ENCODE measurements around the gene NR4A2. TPM values are rescaled to one million over a fixed set of nuclear protein-coding genes. Genes with fewer than 3 reads are reported as not detected.

NR4A2 gene
- total RNA-seq, 3 donors from 2014 or later = 2.9 to 10.4 (median 3.0) TPM

- ATAC-seq = no peak
- intact Hi-C loops (cut with DNase I, micrococcal nuclease) = no loop called here
Measured at GRCh38 chr2:156322686-156323231, 9.8 kb downstream of the NR4A2 start.

GRCh38 chr2:156322051-156322685 is 10.4 kb downstream of the NR4A2 start:
- Histone ChIP-seq H3K36me3 (ENCODE audit: low read depth) (no peaks in the 10 kb centered on the region), H3K4me1 (ENCODE audit: low read depth) (peaks cover 11% of the 10 kb centered on the region), H3K9me3 (no peaks in the 10 kb centered on the region), H3K4me3 (no peak overlapping the region)
- intact Hi-C loops (cut with DNase I, micrococcal nuclease) = no loop called here
- no peak for TF ChIP-seq CTCF (IDR thresholded peaks at IDR 0.05)
- DNase-seq (peak in 2 of 3 donors; percentile 56 to 60), ATAC-seq (peak; percentile 60)

More at GRCh38 chr2:156322686-156323231, 9.8 kb downstream of the NR4A2 start:
- H3K9me3 ChIP-seq = no peaks in the 10 kb centered on the region
- peaks cover 11% of the 10 kb centered on the region for H3K4me1 ChIP-seq (ENCODE audit: low read depth)
- H3K36me3 ChIP-seq (ENCODE audit: low read depth) = no peaks in the 10 kb centered on the region
- no peak for TF ChIP-seq CTCF (IDR thresholded peaks at IDR 0.05)
- H3K4me3 ChIP-seq = no peak overlapping the region
- peak in 1 of 3 donors; percentile 41 for DNase-seq

GRCh38 chr2:156321243-156321904 is 11.1 kb downstream of the NR4A2 start:
- no peaks in the 10 kb centered on the region for H3K36me3 ChIP-seq (ENCODE audit: low read depth)
- intact Hi-C loops (cut with DNase I, micrococcal nuclease) = no loop called here
- DNase-seq (peak; percentile 58 to 65 (median 60)), ATAC-seq (peak; percentile 59)
- no peaks in the 10 kb centered on the region for H3K9me3 ChIP-seq
- TF ChIP-seq CTCF (IDR thresholded peaks at IDR 0.05) = no peak
- peaks cover 11% of the 10 kb centered on the region for H3K4me1 ChIP-seq (ENCODE audit: low read depth)
- no peak overlapping the region for H3K4me3 ChIP-seq

- Histone ChIP-seq H3K4me1 (ENCODE audit: low read depth) (peaks cover 11% of the 10 kb centered on the region), H3K9me3 (no peaks in the 10 kb centered on the region), H3K36me3 (ENCODE audit: low read depth) (no peaks in the 10 kb centered on the region), H3K4me3 (no peak overlapping the region)
- intact Hi-C loops (cut with DNase I, micrococcal nuclease) = no loop called here
- no peak for TF ChIP-seq CTCF (IDR thresholded peaks at IDR 0.05)
- DNase-seq (peak; percentile 48 to 52 (median 49)), ATAC-seq (peak; percentile 50)
Measured at GRCh38 chr2:156320486-156321098, 11.9 kb downstream of the NR4A2 start.

DNA sequence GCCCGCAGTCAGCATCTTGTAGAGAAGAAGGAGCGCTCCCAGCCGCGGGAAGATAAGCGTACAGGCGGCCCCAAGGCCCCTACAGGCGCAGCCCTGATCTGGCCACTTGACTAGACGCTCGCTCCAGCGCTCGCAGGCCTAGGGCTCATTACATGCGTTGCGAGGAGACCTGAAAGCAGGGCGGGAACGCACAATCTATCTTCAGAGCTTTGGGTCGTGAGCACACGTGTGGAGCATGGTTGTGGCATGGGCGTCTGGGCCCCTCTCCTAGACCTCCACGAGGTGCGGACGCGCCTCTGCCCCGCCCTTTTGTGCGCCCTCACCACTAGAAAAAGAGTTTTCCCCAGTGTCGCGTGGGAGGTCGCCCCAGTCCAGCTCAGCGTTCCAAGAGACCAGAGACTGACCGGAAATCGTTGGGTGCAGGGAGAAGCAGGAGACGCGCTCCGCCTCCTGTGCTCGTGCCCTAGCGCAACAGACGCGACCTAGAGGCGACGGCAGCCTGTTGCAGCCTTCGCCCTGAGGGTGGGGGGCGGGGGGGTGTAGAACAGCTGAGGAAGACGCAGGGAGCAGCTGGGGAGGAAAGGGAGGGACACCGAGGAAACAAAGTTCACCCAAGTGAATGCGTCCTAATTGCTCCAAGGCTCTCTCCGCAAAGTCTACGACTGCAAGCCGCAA is 12.6 kb downstream of the NR4A2 start:
- intact Hi-C loops (cut with DNase I, micrococcal nuclease) = no loop called here
- peaks cover 11% of the 10 kb centered on the region for H3K4me1 ChIP-seq (ENCODE audit: low read depth)
- no peak for TF ChIP-seq CTCF (IDR thresholded peaks at IDR 0.05)

More for the DNA sequence above, 12.6 kb downstream of the NR4A2 start:
- no peaks in the 10 kb centered on the region for H3K9me3 ChIP-seq
- H3K36me3 ChIP-seq (ENCODE audit: low read depth) = no peaks in the 10 kb centered on the region
- peak; percentile 58 to 68 (median 60) for DNase-seq
- H3K4me3 ChIP-seq = no peak overlapping the region
- peak; percentile 72 for ATAC-seq

All from mucosa of descending colon (tissue), 3 donors.